ENCODE results near the gene KCNN3.

The KCNN3 gene

GRCh38 chr1:154864189-154864975 is 5.7 kb downstream of the KCNN3 start:
- ATAC-seq = no peak
- no peak for TF ChIP-seq TCF4 (CRISPR knock-in tag; IDR thresholded peaks at IDR 0.05; ENCODE audit: borderline replicate concordance)
- TF ChIP-seq ZFP3 (CRISPR knock-in tag; IDR thresholded peaks at IDR 0.05) = no peak

DNA sequence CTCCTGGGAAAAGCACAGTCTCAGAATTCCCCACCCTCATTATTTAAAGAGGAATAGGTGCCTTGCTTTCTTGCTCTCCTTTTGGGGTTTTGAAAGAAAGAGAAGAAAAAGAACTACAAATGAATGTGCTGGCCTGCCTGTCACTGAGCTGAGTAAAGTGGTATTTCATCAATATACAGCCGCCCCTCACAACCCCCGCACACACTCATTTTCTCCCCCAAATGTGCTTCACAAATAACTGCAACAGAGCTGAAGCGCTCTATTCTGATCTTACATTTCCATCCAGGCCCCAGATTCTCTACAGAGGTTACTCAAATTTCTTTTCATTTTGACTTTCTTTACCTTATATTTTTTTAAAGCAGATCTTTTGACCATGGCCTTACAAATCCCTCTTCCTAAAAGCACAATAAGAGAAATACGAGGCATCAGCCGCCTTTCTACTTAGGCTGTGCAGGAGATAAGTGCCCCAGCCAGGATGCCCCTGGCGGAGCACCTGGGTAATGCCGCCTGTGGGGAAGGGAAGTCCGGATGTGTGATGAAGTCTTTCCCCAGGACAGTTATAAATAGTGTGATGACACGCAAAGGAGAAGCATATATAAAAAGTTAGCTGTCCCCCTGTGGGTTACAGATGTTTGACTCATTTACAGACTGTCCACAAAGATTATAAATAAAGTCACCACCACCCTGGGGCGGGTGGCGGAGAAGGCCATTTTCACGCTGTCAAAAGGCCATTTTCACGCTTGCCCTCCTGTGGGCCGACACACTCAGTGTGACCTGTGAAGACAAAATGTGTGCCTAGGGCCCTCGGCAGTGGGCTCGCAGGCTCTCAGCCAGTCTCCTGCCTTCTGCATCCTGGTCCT is 6.5 kb downstream of the KCNN3 start:
- ATAC-seq = peak; percentile 56
- TF ChIP-seq OSR1 (CRISPR knock-in tag; IDR thresholded peaks at IDR 0.05) (no peak), CSDC2 (CRISPR knock-in tag; IDR thresholded peaks at IDR 0.05) (no peak), TCF4 (CRISPR knock-in tag; IDR thresholded peaks at IDR 0.05; ENCODE audit: borderline replicate concordance) (no peak), ZNF565 (CRISPR knock-in tag; conservative IDR thresholded peaks at IDR 0.05; ENCODE audit: low read depth) (no peak), ZNF70 (CRISPR knock-in tag; IDR thresholded peaks at IDR 0.05) (no peak)

GRCh38 chr1:154862907-154863306 is 7.2 kb downstream of the KCNN3 start:
- no peak for TF ChIP-seq ZNF565 (CRISPR knock-in tag; conservative IDR thresholded peaks at IDR 0.05; ENCODE audit: low read depth)
- TF ChIP-seq ZNF8 (CRISPR knock-in tag; IDR thresholded peaks at IDR 0.05) = no peak
- no peak for ATAC-seq

GRCh38 chr1:154861607-154862094 is 8.4 kb downstream of the KCNN3 start:
- TF ChIP-seq ESRRG (CRISPR knock-in tag; IDR thresholded peaks at IDR 0.05) (no peak), ZNF565 (CRISPR knock-in tag; conservative IDR thresholded peaks at IDR 0.05; ENCODE audit: low read depth) (no peak), ZC3H10 (CRISPR knock-in tag; IDR thresholded peaks at IDR 0.05) (no peak)
- ATAC-seq = peak; percentile 5; the same call in 1 of the 3 replicates

- TF ChIP-seq CSDC2 (CRISPR knock-in tag; IDR thresholded peaks at IDR 0.05) (no peak), RARB (CRISPR knock-in tag; IDR thresholded peaks at IDR 0.05) (no peak), CSRNP3 (CRISPR knock-in tag; IDR thresholded peaks at IDR 0.05) (no peak), ISL1 (CRISPR knock-in tag; IDR thresholded peaks at IDR 0.05) (no peak)
- no peak for ATAC-seq
These were observed 9.8 kb downstream of the KCNN3 start for GRCh38 chr1:154860156-154860870.

DNA sequence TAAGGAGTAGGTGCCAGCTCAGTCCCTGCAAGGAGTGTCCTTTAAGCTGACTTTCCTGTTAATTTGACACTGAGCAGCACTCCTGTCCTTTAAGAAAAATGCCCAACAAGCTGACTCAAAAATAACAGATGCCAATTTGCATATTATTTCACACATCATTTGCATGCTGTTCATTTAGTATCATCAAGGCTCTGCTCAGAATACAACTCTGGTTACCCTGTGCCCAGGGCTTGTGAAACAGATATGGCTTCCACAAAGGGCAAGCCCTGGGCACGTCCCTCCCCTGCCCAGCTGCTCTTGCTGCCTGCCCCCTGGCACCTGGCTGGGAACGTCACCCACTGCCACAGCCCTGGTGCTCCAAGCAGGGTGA is 10.3 kb downstream of the KCNN3 start:
- TF ChIP-seq PATZ1 (CRISPR knock-in tag; IDR thresholded peaks at IDR 0.05; ENCODE audit: borderline replicate concordance) (no peak), ARNTL (CRISPR knock-in tag; IDR thresholded peaks at IDR 0.05; ENCODE audit: borderline replicate concordance, low read depth) (no peak), PPARA (CRISPR knock-in tag; IDR thresholded peaks at IDR 0.05; ENCODE audit: borderline replicate concordance) (no peak), CSRNP3 (CRISPR knock-in tag; IDR thresholded peaks at IDR 0.05) (no peak), ZFP3 (CRISPR knock-in tag; IDR thresholded peaks at IDR 0.05) (no peak), ZC3H10 (CRISPR knock-in tag; IDR thresholded peaks at IDR 0.05) (no peak), RARB (CRISPR knock-in tag; IDR thresholded peaks at IDR 0.05) (no peak), OSR1 (CRISPR knock-in tag; IDR thresholded peaks at IDR 0.05) (no peak), TCF4 (CRISPR knock-in tag; IDR thresholded peaks at IDR 0.05; ENCODE audit: borderline replicate concordance) (no peak), CREB5 (CRISPR knock-in tag; IDR thresholded peaks at IDR 0.05; ENCODE audit: low read depth) (no peak), ESRRG (CRISPR knock-in tag; IDR thresholded peaks at IDR 0.05) (no peak)
- ATAC-seq = no peak

Data from SK-N-SH treated with all-trans-retinoic acid at 6 μM for 48 hours (cell line).